K562 (cell line): ENCODE results near the gene ASIC1. TPM values are rescaled to one million over a fixed set of nuclear protein-coding genes. Genes with fewer than 3 reads are reported as not detected.
A peak's percentile ranks its signal among the peaks of the same experiment; 100 is the strongest.

Experiments
- ARID4B ChIP-seq: sonication (generic); formaldehyde crosslinking; IDR thresholded peaks from 2 replicates; pipeline ENCODE4 v1.8.0; 2022; ENCODE audit warnings: mild to moderate bottlenecking, missing genetic modification reagents
- CAMTA2 ChIP-seq: fragments of 250-450 bp; sonication (Bioruptor Pico); conservative IDR thresholded peaks from 2 replicates; pipeline ENCODE4 v1.5.1; 2022
- CBX3 ChIP-seq, 2 experiments: IDR thresholded peaks; 1 replicate in 1 of 2; 2 replicates in 1 of 2; pipeline ENCODE4 v1.6.1; 2012; ENCODE audit warnings: inconsistent platforms in 2 of 2, low read length in 2 of 2, borderline replicate concordance in 1 of 2, control low read depth in 1 of 2
- CHCHD3 ChIP-seq: fragments of 250-450 bp; sonication (Bioruptor Pico); IDR thresholded peaks from 2 replicates; pipeline ENCODE4 v2.1.2; 2022; ENCODE audit warnings: mild to moderate bottlenecking
- CTBP1 ChIP-seq: fragments of 450-650 bp; IDR thresholded peaks from 2 replicates; pipeline ENCODE4 v1.6.1; 2016; ENCODE audit warnings: borderline replicate concordance
- FOXA1 ChIP-seq: fragments of 450-650 bp; IDR thresholded peaks from 2 replicates; pipeline ENCODE4 v1.6.1; 2016; ENCODE audit warnings: mild to moderate bottlenecking, borderline replicate concordance
- HSF4 ChIP-seq: fragments of 250-450 bp; sonication (Bioruptor Pico); IDR thresholded peaks from 2 replicates; pipeline ENCODE4 v2.1.2; 2022; ENCODE audit warnings: mild to moderate bottlenecking, moderate library complexity, borderline replicate concordance
- MXI1 ChIP-seq: IDR thresholded peaks from 2 replicates; pipeline ENCODE4 v1.6.1; 2011; ENCODE audit warnings: low read depth, mild to moderate bottlenecking, improper control_type of control experiment, low read length
- NFIC ChIP-seq: fragments of 450-650 bp; IDR thresholded peaks from 2 replicates; pipeline ENCODE4 v1.6.1; 2017; ENCODE audit warnings: mild to moderate bottlenecking, inconsistent platforms
- POLR2AphosphoS5 ChIP-seq: IDR thresholded peaks from 2 replicates; pipeline ENCODE4 v1.6.1; 2011; ENCODE audit warnings: mild to moderate bottlenecking, low read depth, low read length, moderate library complexity; ENCODE audit not compliant: control insufficient read depth, insufficient read depth
- SMAD4 ChIP-seq: fragments of 250-450 bp; sonication (Bioruptor Pico); conservative IDR thresholded peaks from 2 replicates; pipeline ENCODE4 v1.8.0; 2021; ENCODE audit warnings: inconsistent platforms, mild to moderate bottlenecking, moderate library complexity
- STAT5A ChIP-seq: IDR thresholded peaks from 2 replicates; pipeline ENCODE4 v1.6.1; 2012; ENCODE audit warnings: low read length, inconsistent platforms, borderline replicate concordance
- ZBTB2 ChIP-seq: fragments of 450-650 bp; IDR thresholded peaks from 2 replicates; pipeline ENCODE4 v1.6.1; 2016; ENCODE audit warnings: antibody characterized with exemption
- ZBTB5 ChIP-seq: fragments of 450-650 bp; IDR thresholded peaks from 2 replicates; pipeline ENCODE4 v1.6.1; 2017; ENCODE audit warnings: antibody characterized with exemption
- ZKSCAN1 ChIP-seq: fragments of 150-350 bp; IDR thresholded peaks from 2 replicates; pipeline ENCODE4 v1.6.1; 2016; ENCODE audit warnings: low read depth, low read length
- ZMIZ1 ChIP-seq, 2 experiments: fragments of 150-350 bp in 1 of 2; IDR thresholded peaks; 2 replicates each; pipeline ENCODE4 v1.6.1; 2012 to 2016; ENCODE audit warnings: low read depth in 2 of 2, low read length in 2 of 2, mild to moderate bottlenecking in 1 of 2, moderate library complexity in 1 of 2
- ZNF507 ChIP-seq: conservative IDR thresholded peaks from 2 replicates; pipeline ENCODE4 v1.6.1; 2017; ENCODE audit warnings: missing genetic modification characterization, missing compliant biosample characterization
- polyA plus RNA-seq, 8 experiments: library from polyadenylated mRNA; depleted of rRNA in 4 of 8; stranded (reverse) in 5 of 8; unstranded in 3 of 8; fragments of >200 nt; fragmentation: Nextera tagmentation in 2 of 8; fragmentation: Illumina TruSeq in 1 of 8; extraction: Ambion mirVana in 2 of 8; extraction: Trizol in 1 of 8; gene quantifications; 2 replicates each; pipeline versions ENCODE4 v1.2.1 to v1.2.3, GENCODE V29; 2011 to 2014; ENCODE audit warnings: inconsistent platforms in 1 of 8, missing spikeins in 1 of 8
- total RNA-seq, 7 experiments: library from RNA; depleted of rRNA in 6 of 7; stranded (reverse); fragments of >200 nt in 6 of 7; fragmentation: Illumina TruSeq in 2 of 7; extraction: Trizol in 2 of 7; gene quantifications; 2 replicates each; pipeline versions ENCODE4 v1.2.1 to v1.2.3, GENCODE V29; 2011 to 2021; ENCODE audit warnings: low replicate concordance in 1 of 7

The ASIC1 gene
- total and polyA plus RNA-seq, 9 of the 15 experiments (the other 6 are each of a cell fraction or from before 2014, with no cell fraction given): 0.01 to 1.7 (median 0.45) TPM

- 0 out of 2 replicates have a peak, but pooled peaks have one; percentile 26 for TF ChIP-seq ARID4B (CRISPR knock-in tag)
- 0 out of 3 replicates have a peak, but pooled peaks of 1 of the 2 experiments have one; percentile 16 for TF ChIP-seq CBX3 (IDR thresholded peaks at IDR 0.05; ENCODE audit: borderline replicate concordance in 1 of 2, low read length in 2 of 2)
- peak; percentile 70; the same call in 1 of the 2 replicates for TF ChIP-seq CTBP1
- no peak for TF ChIP-seq ZNF507
- 0 out of 4 replicates have a peak, but pooled peaks of 1 of the 2 experiments have one; percentile 22 for TF ChIP-seq ZMIZ1 (IDR thresholded peaks at IDR 0.05; ENCODE audit: low read depth in 2 of 2, low read length in 2 of 2)
- no peak for TF ChIP-seq HSF4 (CRISPR knock-in tag)
- peak; percentile 58; the same call in 1 of the 2 replicates for TF ChIP-seq POLR2AphosphoS5
- TF ChIP-seq SMAD4 (CRISPR knock-in tag): peak; percentile 43; the same call in 1 of the 2 replicates
- TF ChIP-seq ZKSCAN1: peak; percentile 40; the same call in 1 of the 2 replicates
- no peak for TF ChIP-seq CHCHD3 (CRISPR knock-in tag)
- no peak for TF ChIP-seq CAMTA2
- 0 out of 2 replicates have a peak, but pooled peaks have one; percentile 38 for TF ChIP-seq STAT5A
- no peak for TF ChIP-seq MXI1
- no peak for TF ChIP-seq ZBTB5
- no peak for TF ChIP-seq FOXA1
- TF ChIP-seq ZBTB2: no peak
- TF ChIP-seq NFIC: peak; percentile 64
Observed at GRCh38 chr12:50041962-50042361, 15.4 kb upstream of the ASIC1 start (continued).
